Measurements from ENCODE around the gene HIVEP3. TPM values are rescaled to one million over a fixed set of nuclear protein-coding genes. Genes with fewer than 3 reads are reported as not detected.

HIVEP3 gene
- total RNA-seq, 1 experiment from 2014 or later = 0.55 TPM

- TF ChIP-seq, protein P1, sequence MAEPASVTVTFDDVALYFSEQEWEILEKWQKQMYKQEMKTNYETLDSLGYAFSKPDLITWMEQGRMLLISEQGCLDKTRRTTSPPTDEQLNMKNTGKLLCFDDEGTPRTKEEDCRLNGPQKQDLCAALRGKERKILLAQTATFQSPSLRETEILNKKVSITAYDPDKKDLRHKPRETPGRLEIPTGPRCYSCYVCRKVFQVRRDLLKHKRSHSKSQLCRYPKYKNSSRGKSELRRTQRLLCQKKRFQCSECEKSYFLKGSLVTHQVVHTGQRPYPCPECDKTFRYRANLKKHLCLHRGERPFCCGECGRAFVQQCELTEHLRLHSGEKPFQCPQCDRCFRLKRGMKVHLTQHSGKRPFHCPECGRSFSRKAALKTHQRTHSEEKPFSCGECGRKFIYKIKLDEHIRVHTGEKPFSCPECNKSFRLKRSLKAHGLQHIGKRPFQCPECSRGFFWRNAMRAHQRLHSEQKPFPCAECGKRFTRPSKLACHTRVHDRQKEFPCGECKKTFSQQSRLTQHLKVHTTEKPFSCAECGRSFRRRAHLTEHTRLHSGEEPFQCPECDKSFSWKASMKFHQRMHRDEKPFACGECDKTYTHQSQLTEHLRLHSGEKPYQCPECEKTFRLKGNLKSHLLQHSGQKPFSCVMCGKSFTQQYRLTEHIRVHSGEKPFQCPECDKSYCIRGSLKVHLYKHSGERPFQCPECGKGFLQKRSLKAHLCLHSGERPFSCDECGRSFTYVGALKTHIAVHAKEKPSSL (CRISPR knock-in tag; conservative IDR thresholded peaks at IDR 0.05) = no peak
Observed at GRCh38 chr1:41699861-41700248, 218.9 kb downstream of the HIVEP3 start (continued).

DNA sequence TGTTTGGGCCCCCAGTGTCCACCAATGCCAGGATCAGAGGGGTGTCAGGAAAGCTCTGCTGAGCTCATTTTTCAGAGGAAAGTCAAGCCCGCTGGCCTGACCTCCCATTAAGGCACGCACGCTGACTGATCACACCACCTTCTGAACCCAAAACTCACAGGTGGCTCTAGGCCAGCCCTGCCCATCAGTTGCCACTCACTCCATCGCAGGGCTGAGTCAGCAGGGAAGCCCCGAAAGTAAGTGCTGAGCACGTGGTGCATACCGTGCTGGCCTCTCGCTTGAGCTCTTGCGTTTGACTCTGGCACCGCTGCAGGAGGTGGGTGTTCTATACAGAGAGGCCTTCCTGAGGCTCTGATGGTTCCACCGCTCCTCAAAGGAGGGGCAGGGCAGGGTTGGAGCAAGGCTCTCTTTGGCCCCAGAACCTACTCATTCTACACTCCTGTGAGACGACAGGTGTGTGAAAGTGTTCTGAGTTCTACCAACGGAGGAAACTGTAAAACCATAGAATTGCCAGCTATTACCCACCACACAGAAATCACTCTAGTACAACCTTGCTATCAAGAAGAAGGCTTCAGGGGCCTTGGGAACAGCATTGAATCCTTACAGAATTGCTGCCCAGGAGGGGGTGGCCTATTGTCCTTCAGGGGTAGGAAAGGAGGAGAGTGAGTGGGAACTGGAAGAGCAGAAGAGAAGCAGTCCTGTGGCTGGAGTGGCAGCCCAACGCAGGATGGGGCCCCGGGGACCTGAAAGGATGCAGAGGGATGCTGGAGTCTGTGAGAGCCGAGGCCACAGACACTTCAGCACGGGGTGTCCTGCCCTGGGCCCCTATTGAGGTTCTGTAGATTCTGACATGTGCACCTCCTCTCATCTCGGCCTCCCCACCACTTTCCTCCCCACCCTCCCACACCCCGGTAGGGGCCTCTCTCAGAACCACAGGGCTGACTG lies 219.5 kb downstream of the HIVEP3 start:
- CTCF ChIA-PET = interaction anchor here (1.6 kb wide), 1 partner anchor 125 kb away, joined by 6 read pairs; no protein-coding TSS in a partner anchor
- no peak for TF ChIP-seq ETV6 (CRISPR knock-in tag; IDR thresholded peaks at IDR 0.05)
- no peak for TF ChIP-seq ZNF423 (CRISPR knock-in tag; IDR thresholded peaks at IDR 0.05)
- no peak for TF ChIP-seq SP1 (CRISPR knock-in tag; conservative IDR thresholded peaks at IDR 0.05)
- no peak for TF ChIP-seq ZNF219 (CRISPR knock-in tag; IDR thresholded peaks at IDR 0.05; ENCODE audit: borderline replicate concordance)
- TF ChIP-seq FOXK1 (CRISPR knock-in tag; IDR thresholded peaks at IDR 0.05) = no peak
- no peak for TF ChIP-seq ZNF396 (CRISPR knock-in tag; IDR thresholded peaks at IDR 0.05; ENCODE audit: borderline replicate concordance)
- TF ChIP-seq, protein P2, sequence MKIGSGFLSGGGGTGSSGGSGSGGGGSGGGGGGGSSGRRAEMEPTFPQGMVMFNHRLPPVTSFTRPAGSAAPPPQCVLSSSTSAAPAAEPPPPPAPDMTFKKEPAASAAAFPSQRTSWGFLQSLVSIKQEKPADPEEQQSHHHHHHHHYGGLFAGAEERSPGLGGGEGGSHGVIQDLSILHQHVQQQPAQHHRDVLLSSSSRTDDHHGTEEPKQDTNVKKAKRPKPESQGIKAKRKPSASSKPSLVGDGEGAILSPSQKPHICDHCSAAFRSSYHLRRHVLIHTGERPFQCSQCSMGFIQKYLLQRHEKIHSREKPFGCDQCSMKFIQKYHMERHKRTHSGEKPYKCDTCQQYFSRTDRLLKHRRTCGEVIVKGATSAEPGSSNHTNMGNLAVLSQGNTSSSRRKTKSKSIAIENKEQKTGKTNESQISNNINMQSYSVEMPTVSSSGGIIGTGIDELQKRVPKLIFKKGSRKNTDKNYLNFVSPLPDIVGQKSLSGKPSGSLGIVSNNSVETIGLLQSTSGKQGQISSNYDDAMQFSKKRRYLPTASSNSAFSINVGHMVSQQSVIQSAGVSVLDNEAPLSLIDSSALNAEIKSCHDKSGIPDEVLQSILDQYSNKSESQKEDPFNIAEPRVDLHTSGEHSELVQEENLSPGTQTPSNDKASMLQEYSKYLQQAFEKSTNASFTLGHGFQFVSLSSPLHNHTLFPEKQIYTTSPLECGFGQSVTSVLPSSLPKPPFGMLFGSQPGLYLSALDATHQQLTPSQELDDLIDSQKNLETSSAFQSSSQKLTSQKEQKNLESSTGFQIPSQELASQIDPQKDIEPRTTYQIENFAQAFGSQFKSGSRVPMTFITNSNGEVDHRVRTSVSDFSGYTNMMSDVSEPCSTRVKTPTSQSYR (CRISPR knock-in tag; IDR thresholded peaks at IDR 0.05) = no peak
- TF ChIP-seq, protein P3, sequence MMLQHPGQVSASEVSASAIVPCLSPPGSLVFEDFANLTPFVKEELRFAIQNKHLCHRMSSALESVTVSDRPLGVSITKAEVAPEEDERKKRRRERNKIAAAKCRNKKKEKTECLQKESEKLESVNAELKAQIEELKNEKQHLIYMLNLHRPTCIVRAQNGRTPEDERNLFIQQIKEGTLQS (CRISPR knock-in tag; conservative IDR thresholded peaks at IDR 0.05) = no peak
- no peak for TF ChIP-seq NR3C1 (CRISPR knock-in tag; conservative IDR thresholded peaks at IDR 0.05; ENCODE audit: low read depth)
- no peak for TF ChIP-seq CBFB (CRISPR knock-in tag; IDR thresholded peaks at IDR 0.05; ENCODE audit: low read depth)
- no peak for TF ChIP-seq IRF2 (CRISPR knock-in tag; IDR thresholded peaks at IDR 0.05; ENCODE audit: borderline replicate concordance, low read depth)
- no peak for TF ChIP-seq PRRX2 (CRISPR knock-in tag; IDR thresholded peaks at IDR 0.05)
- TF ChIP-seq STAT6 (CRISPR knock-in tag; conservative IDR thresholded peaks at IDR 0.05; ENCODE audit: low read depth) = no peak
- POLR2A ChIA-PET = interaction anchor here (0.6 kb wide), 1 partner anchor 32 kb away, joined by 4 read pairs; no protein-coding TSS in a partner anchor
- Mint-ChIP-seq H3K9me3 (no peaks in the 10 kb centered on the region), H3K36me3 (no peaks in the 10 kb centered on the region), H3K4me3 (no peak overlapping the region), H3K27me3 (ENCODE audit: low read depth) (no peaks in the 10 kb centered on the region), H3K27ac (no peak overlapping the region), H3K4me1 (no peaks in the 10 kb centered on the region)
- DNase-seq (ENCODE audit: low spot score) = no peak
- ATAC-seq = no peak

DNA sequence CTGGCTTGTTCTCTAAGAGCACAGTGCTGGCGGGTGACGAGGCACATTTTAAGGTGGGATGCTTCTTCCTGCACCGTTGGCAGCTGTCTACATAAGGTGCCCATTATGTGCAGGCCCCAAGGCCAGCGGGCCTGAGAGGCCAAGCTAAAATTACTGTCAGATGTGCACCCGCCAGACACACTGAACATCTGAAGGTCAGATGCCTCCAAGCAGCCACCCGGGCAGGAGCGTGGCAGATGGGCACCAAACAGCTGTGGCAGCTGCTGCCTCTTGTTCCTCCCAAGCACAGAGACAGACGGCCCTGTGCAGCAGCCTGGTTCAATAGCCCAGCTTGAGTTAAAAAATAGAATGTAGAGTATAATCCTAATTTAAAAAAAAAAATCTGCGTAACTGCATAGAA lies 222.3 kb downstream of the HIVEP3 start:
- Mint-ChIP-seq H3K4me1 (no peaks in the 10 kb centered on the region), H3K27ac (no peak overlapping the region), H3K9me3 (no peaks in the 10 kb centered on the region), H3K4me3 (no peak overlapping the region), H3K36me3 (no peaks in the 10 kb centered on the region), H3K27me3 (ENCODE audit: low read depth) (no peaks in the 10 kb centered on the region)
- ATAC-seq (no peak), DNase-seq (ENCODE audit: low spot score) (no peak)
- CTCF ChIA-PET = no interaction called here
- POLR2A ChIA-PET = no interaction called here
- TF ChIP-seq RELA (CRISPR knock-in tag; IDR thresholded peaks at IDR 0.05; ENCODE audit: borderline replicate concordance) (no peak), IRF1 (CRISPR knock-in tag; IDR thresholded peaks at IDR 0.05) (no peak), EMX1 (CRISPR knock-in tag; IDR thresholded peaks at IDR 0.05) (no peak), FOXK1 (CRISPR knock-in tag; IDR thresholded peaks at IDR 0.05) (no peak)
- TF ChIP-seq, protein P4, sequence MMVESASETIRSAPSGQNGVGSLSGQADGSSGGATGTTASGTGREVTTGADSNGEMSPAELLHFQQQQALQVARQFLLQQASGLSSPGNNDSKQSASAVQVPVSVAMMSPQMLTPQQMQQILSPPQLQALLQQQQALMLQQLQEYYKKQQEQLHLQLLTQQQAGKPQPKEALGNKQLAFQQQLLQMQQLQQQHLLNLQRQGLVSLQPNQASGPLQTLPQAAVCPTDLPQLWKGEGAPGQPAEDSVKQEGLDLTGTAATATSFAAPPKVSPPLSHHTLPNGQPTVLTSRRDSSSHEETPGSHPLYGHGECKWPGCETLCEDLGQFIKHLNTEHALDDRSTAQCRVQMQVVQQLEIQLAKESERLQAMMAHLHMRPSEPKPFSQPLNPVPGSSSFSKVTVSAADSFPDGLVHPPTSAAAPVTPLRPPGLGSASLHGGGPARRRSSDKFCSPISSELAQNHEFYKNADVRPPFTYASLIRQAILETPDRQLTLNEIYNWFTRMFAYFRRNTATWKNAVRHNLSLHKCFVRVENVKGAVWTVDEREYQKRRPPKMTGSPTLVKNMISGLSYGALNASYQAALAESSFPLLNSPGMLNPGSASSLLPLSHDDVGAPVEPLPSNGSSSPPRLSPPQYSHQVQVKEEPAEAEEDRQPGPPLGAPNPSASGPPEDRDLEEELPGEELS (CRISPR knock-in tag; IDR thresholded peaks at IDR 0.05) = no peak
- TF ChIP-seq, protein P3 (CRISPR knock-in tag; conservative IDR thresholded peaks at IDR 0.05) = no peak

All from WTC11 (cell line).